HG03135 (cell line): ENCODE data around the gene FAM222B.
A peak's percentile ranks its signal among the peaks of the same experiment; 100 is the strongest.

ENCODE experiments used
- ATAC-seq: cut with Tn5 transposase; IDR thresholded peaks from one replicate; pipeline ENCODE4 v1.9.1; 2021; ENCODE audit warnings: mild to moderate bottlenecking, moderate library complexity; ENCODE audit not compliant: unreplicated experiment

The FAM222B gene

GRCh38 chr17:28716740-28717577, 125.6 kb downstream of the FAM222B start:
- no peak for ATAC-seq

- ATAC-seq: no peak
Observed at GRCh38 chr17:28715217-28715616, 127.4 kb downstream of the FAM222B start.

GRCh38 chr17:28714281-28714680, 128.3 kb downstream of the FAM222B start:
- ATAC-seq: no peak

- no peak for ATAC-seq
Observed at GRCh38 chr17:28712705-28713415, 129.7 kb downstream of the FAM222B start.

GRCh38 chr17:28712032-28712704, 130.4 kb downstream of the FAM222B start:
- no peak for ATAC-seq

- peak; percentile 15 for ATAC-seq
Observed at GRCh38 chr17:28711723-28712031, 130.9 kb downstream of the FAM222B start, which contains the start of gene PROCA1. Gene PROCA1 (minus strand): TSS chr17:28711888. CDS start chr17:28711660, 228 bp downstream.

GRCh38 chr17:28710861-28711722, 131.5 kb downstream of the FAM222B start:
- peak; percentile 69 for ATAC-seq

GRCh38 chr17:28707339-28707720, 135.3 kb downstream of the FAM222B start:
- ATAC-seq: no peak

GRCh38 chr17:28706471-28707338, 135.9 kb downstream of the FAM222B start:
- ATAC-seq: no peak
